HK-2 (cell line): ENCODE results near the gene FAM120B.
A peak's percentile ranks its signal among the peaks of the same experiment; 100 is the strongest.

Experiments used
- DNase-seq: peaks from one replicate; pipeline ENCODE4 v3.0.0-alpha.2; 2018; ENCODE audit not compliant: unreplicated experiment

The FAM120B gene

DNA sequence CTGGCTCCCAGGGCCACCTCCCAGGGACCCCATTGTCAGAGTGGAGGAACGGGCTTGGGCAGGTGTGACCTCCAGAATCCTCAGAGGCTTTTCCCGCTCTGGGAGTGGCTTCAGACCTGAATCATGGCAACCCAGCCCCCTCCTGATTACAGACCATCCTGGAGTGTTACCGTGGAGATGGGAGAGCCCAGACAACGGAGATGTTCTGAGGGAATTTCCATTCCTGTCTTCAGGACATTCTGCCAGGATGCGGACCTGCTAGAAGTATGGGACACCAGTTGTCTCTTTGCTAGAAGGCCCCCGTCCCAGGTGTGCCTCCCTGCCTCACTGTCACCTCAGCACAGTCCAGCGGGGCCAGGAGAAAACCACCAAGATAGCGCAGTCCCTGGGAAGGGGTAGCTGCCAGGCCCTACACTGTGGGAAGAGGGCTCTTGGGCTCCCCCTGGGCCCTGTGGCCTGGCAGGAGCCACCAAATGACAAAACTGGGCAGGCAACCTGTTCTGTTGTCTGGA lies 136.6 kb downstream of the FAM120B start:
- DNase-seq: no peak

DNA sequence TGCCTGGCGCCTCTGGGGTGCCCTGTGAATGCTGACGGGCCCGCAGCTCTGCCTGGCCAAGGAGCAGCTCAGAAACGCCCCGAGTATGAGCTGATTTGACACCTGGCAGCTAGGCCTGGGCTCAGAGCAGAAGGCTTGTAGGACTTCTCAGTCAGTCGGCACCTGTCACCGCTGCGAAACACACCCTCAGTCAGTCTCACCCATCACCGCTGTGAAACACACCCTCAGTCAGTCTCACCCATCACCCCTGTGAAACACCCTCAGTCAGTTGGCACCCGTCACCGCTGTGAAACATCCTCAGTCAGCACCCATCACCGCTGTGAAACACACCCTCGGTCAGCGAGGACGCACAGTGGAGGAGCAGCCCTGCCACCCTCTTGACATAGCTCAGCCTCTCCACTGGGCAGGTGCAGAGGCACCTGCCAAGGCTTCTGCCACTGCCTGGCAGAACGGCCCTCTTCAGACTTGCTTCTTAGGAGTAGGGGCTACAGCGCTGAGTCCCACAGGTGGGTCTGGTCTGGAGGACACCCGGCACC lies 137.6 kb downstream of the FAM120B start:
- DNase-seq: no peak

DNA sequence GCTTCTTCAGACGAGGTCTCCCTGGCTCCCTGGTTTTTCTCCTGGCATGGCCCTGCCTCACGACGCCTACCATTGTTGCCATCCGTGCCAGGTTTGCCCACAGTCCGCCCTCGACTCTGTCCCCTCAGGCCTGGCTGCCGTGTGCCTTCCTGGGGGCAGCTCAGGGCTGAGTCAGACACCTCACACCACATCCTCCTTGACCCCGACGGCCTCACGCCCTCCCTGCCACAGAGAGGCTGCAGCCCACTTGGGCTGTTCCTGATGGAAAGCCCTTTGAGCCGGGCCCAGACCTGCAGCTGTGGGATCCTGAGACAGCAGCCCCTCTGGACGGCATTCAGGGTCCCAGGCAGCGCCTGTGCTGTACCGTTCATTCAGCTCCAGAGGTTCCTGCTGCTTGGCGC lies 138.3 kb downstream of the FAM120B start:
- peak; percentile 23 for DNase-seq

DNA sequence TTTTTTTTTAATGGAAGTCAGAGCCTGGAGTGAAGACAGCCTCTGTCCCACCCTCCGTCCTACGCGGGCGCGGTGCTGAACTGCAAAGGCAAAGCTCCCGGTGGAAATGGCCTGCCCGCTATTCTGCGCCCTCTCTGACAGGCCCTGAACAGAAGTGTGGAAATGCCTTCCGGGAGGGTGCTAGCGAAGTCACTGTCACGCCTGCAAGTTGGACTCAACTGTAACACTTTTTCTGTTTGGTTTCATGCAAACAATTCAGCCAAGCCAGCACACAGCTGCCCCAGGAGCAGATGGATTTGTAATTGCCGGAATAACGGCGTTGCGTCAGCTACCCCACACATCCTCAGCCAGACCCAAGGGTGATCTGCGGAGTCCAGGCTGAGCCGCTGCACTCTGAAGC lies 138.9 kb downstream of the FAM120B start:
- DNase-seq: no peak

DNA sequence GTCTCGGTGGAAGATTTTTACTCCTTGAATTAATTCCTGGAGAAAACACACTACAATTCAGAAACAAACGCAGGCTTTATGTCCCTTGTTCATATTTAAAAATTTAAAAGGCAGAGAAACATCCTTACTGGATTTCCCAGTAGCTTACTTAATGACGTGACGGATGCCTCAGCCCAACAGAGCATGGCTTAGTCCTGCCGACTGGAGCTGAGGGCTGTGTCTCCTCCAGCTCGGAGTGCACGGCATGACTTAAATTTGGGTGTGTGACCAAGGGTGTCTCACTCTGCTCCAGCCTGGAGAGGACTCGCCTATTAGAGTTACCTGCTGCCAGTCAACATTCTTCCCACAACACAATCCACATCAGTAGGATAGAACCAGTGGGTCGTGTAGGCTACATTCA lies 139.4 kb downstream of the FAM120B start:
- DNase-seq: no peak

DNA sequence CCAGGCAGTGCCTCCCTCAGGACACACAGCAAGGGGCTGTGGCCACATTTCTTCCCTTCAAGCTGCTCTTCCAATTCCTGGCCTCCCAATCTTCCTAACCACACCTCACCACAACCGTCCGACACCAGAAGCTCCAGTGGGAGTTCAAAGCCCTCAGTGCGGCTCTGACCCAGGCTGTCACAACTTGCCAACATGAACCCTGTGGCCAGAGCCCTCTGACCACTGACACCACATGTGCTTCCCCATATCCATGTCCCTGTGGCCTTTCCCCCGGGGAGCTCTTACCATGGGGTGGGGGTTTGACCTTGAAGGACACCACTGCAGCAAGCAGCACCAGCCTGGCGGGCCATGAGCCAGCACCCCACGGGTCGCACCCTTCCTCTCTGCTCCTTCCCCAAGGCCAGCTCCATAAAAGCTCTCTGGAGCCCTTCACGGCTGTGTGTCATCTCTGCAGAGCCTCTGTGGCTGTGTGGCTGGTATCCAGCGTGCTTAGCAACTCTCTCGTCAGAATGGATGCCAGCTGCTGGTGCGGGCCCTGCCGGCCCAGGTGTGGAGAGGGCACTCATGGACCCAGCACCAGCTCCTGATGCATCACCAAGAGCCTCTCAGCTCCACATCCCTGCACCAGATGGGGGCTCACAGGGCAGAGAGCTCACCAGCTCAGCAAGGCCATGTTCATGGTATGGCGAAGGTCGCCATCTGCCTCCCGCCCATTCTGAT lies 140.4 kb downstream of the FAM120B start:
- DNase-seq: no peak

DNA sequence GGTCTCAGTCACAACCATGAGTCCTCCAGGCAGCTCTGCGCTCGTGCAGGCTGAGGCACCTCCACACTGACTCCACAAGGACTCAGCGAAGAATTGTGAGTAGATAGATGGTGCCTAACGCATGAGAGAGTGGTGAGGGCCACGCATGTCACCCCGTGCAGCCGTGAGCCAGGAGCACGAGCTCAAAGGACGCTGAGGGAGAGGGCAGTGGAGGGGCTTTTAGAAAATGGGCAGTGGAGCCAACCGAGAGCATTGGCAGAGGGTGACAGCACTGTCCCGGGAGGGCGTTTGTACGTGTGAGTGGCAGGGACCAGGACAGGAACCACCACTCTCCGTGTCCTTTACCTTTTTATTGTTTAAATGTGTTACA lies 141.0 kb downstream of the FAM120B start:
- no peak for DNase-seq

DNA sequence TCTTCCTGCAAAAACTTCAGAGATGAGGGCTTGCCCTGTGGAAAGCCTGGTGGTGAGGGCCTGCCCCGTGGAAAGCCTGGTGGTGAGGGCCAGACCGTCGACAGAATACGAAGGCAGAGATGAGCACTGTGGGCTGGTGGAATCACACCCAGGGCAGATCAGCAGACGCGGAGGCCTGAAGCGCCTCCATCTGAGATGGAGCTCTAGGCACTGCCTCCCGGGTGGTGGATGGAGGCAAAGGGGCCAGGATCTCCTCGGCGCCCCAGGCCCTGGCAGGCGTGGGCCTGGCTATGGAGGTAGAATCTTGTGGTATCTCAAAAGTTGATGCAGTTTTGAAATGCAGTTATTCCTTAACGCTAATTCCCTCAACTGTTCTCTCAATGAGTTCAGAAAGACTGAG lies 141.8 kb downstream of the FAM120B start:
- no peak for DNase-seq

DNA sequence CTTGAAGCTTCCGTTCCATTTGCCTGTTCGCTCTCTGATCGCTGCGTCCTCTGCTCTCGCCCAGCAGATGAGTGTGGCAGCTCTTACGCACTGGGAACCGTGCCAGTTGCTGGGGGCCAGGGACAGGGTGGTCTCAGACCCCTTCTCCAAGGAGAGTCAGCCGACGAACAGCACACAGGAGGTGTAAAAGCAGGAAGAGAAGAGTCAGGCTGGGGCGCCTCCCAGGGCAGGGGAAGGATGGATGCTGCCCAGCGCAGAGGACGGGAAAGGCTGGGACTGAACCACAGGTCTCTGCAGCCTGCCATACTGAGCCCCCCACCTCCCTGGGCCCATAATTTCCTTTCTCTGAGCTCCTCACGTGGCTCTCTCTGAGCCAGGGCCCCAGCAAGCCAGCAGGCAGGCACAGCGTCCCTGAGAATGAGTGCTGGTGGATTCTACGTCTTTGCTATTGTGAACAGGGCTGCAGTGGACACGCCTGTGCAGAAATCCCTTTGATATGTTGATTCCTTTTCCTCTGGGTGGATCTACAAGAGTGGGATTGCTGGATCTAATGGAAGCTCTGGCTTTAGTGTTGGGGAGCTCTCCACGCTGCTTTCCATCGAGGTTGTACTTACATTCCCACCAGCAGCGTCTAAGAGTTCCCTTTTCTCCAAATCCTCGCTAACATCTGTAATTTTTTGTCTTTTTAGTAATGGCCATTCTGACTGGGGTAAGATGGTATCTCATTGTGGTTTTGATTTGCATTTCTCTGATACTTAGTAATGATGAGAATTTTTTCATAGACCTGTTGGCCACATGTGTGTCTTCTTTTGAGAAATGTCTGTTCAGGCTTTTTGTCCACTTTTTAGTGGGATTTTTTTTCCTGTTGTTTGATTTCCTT lies 142.4 kb downstream of the FAM120B start:
- no peak for DNase-seq

DNA sequence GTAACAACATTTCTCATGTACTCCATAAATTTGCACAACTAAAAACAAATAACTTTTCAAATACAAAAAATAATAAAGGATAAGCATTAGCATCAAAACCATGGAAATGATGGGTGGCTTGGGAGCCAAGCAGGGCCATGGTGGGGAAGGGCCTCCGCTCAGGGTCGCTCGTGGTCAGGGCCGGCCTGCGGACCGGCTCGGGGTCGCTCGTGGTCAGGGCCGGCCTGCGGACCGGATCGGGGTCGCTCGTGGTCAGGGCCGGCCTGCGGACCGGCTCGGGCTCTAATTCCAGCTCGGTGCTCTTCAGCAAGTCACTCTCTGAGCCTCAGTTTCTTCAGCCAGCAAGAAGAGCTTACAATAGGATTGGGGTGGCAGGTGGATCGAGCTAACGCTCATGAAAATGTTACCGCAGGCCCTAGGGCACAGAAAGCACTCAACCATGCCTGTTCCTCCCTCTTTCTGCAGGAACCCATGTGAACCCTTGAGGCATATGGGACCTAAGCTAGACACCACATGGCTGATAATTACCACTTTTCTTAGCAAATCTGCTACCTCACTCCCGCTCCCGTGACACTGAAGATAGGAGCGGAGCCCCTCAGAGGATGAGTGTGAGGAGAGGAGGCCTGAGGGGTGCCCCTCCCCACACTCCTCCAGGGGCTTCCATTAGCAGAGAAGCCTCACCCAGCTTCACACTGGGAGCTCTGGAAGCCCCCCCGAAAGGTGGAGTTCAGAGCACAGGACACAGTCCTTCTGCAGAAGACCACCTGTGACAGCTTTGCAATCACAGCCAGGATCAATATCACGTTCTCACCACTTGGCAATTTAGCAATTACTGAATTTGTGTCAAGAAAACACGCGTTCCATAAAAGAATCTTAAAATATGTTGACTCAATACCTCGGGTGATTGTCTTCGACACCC lies 143.5 kb downstream of the FAM120B start:
- DNase-seq: no peak

DNA sequence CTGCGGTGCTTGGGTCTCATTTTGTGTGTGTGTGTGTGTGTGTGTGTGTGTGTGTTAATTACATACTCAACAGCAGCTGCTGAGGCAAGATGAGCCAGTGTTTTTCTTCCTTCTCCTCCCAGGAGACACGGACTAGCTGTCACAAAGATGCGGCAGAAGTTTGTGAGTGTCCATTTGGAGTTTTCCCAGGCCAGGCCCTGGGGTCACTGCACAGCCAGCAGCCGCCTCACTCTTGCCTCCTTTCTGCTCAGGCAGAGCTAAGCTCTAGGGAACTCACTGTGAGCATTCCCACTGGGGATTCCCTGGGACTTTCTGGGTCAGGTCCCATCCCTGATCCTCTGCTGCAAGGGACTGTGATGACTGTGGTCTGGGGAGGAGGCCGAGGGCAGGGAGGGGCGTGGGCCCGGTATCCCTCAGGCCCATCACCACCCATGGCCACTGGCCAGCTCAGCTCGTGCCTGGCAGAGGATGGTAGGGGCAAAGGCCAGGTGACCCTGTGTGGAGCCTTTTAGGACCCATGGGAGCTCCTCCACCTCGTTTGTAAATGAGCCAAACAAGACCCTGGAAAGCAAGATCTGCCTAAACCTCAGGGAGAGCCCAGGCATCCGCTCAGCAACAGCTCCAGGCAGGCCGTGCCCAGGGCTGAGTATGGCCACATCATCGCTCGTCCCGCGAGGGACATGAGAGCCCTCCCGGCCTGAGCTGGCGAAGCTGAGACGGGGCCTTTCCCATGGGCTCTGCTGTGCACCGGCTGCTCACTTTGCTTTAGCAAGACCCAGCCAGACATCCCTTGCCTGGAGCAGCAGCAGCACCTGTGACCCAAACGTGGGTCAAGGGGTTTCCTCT lies 144.6 kb downstream of the FAM120B start:
- no peak for DNase-seq

DNA sequence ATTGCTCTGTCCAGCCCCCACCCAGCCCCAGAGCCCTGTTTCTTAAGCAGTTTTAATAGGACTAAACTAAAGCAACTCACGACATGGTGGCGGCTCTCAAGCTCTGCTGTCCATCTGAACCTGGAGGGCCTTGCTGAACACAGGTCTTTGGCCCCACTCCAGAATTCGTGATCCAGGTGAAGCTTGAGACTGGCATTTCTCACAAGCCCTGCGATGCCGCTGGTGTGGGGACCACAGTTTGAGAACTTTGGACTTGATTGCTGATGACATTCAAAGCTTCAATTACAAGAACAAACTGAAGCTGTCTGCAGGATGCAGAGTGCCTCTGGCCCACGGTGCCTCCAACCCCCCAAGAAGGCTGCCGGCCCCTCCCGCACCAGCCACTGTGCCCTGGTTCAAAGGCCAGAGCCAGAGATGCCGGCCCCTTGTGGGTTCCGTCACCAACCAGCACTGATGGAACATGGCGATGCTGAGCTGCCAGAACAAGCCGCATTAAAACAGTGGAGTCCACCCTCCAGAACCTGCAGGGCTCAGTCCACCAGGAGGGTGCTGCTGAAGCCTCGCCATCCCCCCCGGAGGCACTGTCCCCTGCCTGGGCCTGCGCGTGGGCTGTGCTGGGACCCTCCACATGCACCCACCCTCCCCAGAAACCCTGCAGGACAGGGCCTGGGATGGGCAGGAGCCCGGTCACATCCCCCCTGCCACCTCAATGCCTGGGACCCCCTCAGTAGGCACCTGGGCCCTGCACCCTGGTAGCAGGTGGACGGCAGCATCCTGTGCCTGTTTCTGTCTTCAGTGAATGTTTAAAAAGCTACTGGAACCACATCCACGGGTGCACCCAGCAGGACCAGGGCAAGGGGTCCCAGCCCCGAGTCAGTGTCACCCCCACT lies 145.4 kb downstream of the FAM120B start:
- DNase-seq: no peak

DNA sequence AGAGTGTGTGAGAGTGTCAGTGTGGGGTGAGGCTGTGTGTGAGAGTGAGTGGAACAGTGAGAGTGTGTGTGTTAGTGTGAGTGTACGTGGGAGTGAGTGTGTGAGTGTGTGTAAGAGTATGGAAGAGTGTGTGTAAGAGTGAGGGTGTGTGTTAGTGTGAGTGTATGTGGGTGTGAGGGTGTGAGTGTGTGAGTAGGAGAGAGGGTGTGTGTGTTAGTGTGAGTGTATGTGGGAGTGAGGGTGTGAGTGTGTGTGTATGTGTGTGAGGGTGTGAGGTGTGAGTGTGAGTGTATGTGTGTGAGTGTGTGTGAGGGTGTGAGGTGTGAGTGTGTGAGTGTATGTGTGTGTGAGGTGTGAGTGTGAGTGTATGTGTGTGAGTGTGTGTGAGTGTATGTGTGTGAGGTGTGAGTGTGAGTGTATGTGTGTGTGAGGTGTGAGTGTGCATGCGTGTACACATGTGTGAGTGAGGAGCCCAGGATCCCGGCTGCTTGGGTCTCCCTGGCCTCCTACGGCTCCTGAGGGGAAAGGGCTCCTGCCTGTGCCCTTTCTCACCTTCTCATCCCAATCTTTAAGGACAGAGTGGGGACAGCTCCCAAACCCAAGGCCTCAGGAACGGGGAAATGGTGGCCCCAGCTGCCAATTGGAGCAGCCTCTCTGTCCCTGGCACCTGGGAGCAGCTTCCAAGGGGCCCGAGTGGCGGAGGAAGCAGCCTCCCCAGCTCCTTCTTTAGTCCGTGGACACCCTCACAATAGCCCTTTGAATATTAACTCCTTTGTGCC lies 146.4 kb downstream of the FAM120B start:
- no peak for DNase-seq

DNA sequence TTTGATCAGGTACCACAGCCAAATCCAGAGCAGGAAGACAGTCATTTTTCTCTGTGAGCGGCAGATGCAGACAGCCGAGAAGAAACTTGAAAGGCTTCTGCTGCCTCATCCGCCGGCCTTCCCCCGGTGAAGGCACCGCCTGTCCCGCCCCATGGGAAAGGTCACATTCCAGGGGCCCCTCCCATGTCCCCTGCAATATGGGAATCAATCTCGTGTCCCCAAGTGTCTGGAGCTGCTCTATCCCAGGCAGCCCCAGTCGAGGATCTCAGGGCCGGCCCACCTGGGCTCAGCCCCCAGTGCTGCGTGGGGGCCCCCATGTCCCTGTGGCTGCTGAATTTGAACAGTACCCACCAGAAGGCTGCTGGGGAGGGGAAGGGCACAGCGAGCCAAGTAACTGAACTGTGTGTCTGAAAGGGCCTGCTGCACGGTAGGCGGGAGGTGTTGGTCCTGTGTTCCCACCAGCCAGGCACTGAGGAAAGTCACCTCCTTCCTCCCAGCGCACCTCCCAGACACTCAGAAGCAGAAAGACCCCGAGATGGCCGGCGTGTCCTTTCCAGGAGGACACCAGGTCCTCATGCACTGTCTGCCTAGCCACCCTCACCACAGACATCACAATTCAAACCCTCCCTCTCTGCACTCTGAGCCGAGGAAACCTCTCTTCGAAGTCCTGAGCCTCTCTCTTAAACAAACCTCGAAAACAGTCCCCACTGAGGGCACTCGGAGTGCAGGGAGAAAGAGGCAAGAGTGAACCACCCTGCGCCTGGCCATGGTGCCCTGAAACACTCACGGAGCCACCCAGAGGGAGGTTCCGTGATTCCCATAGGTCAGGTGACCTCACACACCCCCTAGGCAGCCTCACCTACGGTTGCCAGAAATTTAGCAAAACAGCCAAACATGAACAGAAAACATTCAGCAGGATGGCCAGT lies 147.3 kb downstream of the FAM120B start:
- DNase-seq: no peak

DNA sequence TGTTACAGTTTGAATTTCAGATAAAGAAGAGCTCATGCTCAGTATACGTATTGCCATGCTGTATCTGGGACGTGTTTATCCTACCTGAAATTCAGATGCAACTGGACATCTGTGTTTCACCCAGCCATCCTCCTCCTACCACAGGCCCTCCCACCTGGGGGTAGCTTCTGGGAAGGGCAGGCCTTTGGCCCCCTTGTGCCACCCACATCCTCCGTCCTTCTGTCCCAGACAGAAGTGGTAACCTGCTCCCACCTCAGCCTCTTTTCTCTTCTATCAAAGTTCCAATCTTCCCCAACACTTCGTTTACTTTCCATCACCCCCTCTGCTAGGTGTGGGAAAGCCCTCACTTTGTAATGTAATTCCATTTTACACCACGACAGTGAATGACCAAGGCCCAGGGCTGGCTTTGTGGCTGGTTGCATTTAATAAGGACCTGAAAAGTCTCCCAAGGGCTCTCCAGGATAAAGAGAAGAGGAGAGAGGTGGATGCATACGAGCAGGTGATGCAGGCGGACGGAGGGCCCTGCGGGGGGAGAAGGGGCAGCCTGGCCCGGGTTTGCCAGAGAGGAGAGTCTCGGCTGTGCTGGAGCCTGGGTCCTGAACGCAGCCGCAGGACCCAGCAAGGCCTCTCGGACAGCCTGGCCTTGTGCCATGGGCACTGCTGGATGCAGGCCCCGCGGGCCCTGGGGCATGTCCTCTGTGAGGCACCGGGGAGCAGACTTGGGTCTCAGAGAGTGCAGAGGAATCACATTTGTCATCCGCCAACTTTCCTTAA lies 148.1 kb downstream of the FAM120B start:
- no peak for DNase-seq

DNA sequence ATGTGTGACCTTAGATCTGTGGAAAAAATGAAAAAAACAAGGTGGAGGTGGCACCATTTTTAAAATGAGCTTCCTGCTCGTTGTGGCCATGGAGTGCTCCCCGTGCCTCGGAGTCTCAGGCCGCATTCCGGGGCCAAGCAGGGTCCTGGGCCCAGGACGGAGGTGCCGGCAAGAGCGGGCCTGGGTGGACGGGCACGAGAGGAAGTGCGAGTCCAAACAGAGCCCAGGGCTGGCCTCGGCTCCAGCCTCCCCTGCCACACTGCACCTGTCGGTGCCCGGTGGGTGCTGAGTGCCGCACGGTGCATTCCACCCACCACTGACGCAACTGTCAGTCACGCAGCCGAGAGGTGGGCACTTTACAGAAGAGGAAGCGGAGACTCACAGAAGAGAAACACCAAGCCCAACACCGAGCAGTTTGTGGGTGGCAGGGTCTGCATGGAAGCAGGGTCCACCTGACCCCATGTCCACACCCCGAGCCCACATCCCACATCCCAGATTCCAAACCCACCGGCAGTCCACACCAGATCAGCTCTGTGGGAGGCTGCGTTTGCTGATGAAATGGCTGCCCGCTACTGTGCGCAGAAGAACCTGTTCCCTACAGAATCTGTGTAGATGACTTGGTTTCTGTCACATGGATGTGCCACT lies 148.9 kb downstream of the FAM120B start:
- DNase-seq: no peak

DNA sequence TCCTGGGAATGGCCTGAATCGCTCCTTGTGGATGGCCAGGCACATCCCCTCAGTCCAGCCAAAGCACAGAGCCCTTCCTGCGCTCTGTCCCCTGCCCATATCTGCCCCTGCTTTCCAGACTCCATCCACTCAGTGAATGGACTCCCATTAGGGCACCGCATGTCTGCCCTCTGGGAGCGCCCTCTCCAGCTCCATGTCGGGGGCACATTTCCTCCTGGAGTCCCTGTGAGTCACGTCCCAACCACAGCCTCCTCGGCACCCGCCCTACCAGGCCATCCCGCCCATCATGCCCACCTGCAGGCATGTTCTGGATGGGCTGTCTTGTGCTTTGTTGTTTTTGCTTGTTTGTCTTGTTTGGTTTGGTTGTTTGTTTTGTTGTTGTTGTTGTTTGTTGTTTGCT lies 149.8 kb downstream of the FAM120B start:
- DNase-seq: no peak
